Measurements from ENCODE around the gene ECT2L.

Gene ECT2L

GRCh38 chr6:138849791-138850190, 53.9 kb downstream of the ECT2L start:
- H3K9me3 ChIP-seq (ENCODE audit: severe bottlenecking): no peaks in the 10 kb centered on the region
- H3K4me3 ChIP-seq (ENCODE audit: low read depth, low read length): no peak overlapping the region
- no peaks in the 10 kb centered on the region for H3K27me3 ChIP-seq (ENCODE audit: insufficient read depth, low read depth, severe bottlenecking)
- no peak overlapping the region for H3K27ac ChIP-seq
- no peak for DNase-seq
- no peak for TF ChIP-seq CTCF (IDR thresholded peaks at IDR 0.05; ENCODE audit: low read depth, low read length)
- no peaks in the 10 kb centered on the region for H3K36me3 ChIP-seq

DNA sequence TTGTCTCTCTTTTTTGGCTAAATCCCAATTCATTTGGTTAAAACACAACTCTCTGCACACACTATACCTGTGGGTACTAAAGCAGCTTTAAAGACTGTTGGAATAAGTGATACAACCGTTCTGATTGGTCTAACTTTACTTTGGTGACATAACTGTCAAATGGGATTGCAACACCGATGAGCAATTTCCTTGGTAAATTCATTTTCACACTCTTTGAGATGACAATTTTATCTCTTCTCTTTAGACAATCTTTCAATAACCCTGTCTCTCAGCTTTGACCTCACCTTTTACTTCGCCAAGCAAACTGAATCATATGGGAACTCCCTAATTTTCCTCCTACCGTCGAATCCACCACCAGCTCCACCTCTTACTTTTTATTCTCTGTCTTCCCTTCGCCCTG, 60.8 kb downstream of the ECT2L start:
- no peaks in the 10 kb centered on the region for H3K36me3 ChIP-seq

DNA sequence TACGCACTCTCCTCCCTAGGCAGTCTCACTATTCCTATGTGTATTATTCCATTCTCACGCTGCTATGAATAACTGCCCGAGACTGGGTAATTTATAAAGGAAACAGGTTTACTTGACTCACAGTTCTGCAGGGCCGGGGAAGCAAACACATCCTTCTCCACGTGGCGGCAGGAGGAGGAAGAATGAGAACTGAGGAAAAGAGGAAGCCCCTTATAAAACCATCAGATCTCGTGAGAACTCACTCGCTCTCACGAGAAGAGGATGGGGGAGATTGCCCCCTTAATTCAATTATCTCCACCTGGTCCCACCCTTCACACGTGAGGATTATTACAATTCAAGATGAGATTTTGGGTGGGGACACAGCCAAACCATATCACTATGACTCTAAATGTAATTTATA, 61.9 kb downstream of the ECT2L start:
- no peak for DNase-seq
- no peak overlapping the region for H3K4me3 ChIP-seq (ENCODE audit: low read depth, low read length)
- TF ChIP-seq CTCF (IDR thresholded peaks at IDR 0.05; ENCODE audit: low read depth, low read length): no peak
- H3K27me3 ChIP-seq (ENCODE audit: insufficient read depth, low read depth, severe bottlenecking): no peaks in the 10 kb centered on the region
- H3K9me3 ChIP-seq (ENCODE audit: severe bottlenecking): no peaks in the 10 kb centered on the region
- no peak overlapping the region for H3K27ac ChIP-seq
- no peaks in the 10 kb centered on the region for H3K36me3 ChIP-seq

More for the DNA sequence above, 60.8 kb downstream of the ECT2L start:
- no peak for DNase-seq
- no peaks in the 10 kb centered on the region for H3K9me3 ChIP-seq (ENCODE audit: severe bottlenecking)
- H3K4me3 ChIP-seq (ENCODE audit: low read depth, low read length): no peak overlapping the region
- H3K27me3 ChIP-seq (ENCODE audit: insufficient read depth, low read depth, severe bottlenecking): no peaks in the 10 kb centered on the region
- H3K27ac ChIP-seq: no peak overlapping the region
- no peak for TF ChIP-seq CTCF (IDR thresholded peaks at IDR 0.05; ENCODE audit: low read depth, low read length)

DNA sequence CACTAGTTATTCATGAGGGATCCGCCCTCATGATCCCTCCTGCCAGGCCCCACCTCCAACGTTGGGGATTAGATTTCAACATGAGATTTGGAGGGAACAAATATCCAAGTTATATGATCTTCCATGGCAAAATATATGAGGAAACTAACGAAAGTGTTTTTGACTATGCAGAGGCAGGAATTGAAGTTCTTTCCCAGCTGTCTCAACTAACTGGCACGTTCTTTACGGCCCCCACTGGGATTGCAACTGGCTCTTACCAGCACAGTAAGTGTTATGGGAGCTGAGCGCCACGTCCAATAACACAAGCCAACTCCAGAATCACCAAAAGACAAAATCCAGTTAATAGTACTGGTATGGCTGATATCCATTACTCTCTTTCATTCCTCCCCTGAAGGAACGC, 66.6 kb downstream of the ECT2L start:
- H3K9me3 ChIP-seq (ENCODE audit: severe bottlenecking): no peaks in the 10 kb centered on the region
- no peaks in the 10 kb centered on the region for H3K36me3 ChIP-seq
- TF ChIP-seq CTCF (IDR thresholded peaks at IDR 0.05; ENCODE audit: low read depth, low read length): no peak
- no peak overlapping the region for H3K27ac ChIP-seq
- no peak overlapping the region for H3K4me3 ChIP-seq (ENCODE audit: low read depth, low read length)
- no peaks in the 10 kb centered on the region for H3K27me3 ChIP-seq (ENCODE audit: insufficient read depth, low read depth, severe bottlenecking)
- DNase-seq: no peak

GRCh38 chr6:138863321-138863720, 67.4 kb downstream of the ECT2L start:
- TF ChIP-seq CTCF (IDR thresholded peaks at IDR 0.05; ENCODE audit: low read depth, low read length): no peak
- Histone ChIP-seq H3K36me3 (no peaks in the 10 kb centered on the region), H3K9me3 (ENCODE audit: severe bottlenecking) (no peaks in the 10 kb centered on the region), H3K4me3 (ENCODE audit: low read depth, low read length) (no peak overlapping the region), H3K27me3 (ENCODE audit: insufficient read depth, low read depth, severe bottlenecking) (no peaks in the 10 kb centered on the region), H3K27ac (no peak overlapping the region)
- no peak for DNase-seq

- Histone ChIP-seq H3K9me3 (ENCODE audit: severe bottlenecking) (no peaks in the 10 kb centered on the region), H3K4me3 (ENCODE audit: low read depth, low read length) (no peak overlapping the region), H3K27ac (no peak overlapping the region), H3K27me3 (ENCODE audit: insufficient read depth, low read depth, severe bottlenecking) (no peaks in the 10 kb centered on the region), H3K36me3 (no peaks in the 10 kb centered on the region)
- no peak for DNase-seq
- TF ChIP-seq CTCF (IDR thresholded peaks at IDR 0.05; ENCODE audit: low read depth, low read length): no peak
Measured at GRCh38 chr6:138864343-138864890, 68.5 kb downstream of the ECT2L start.

All from WERI-Rb-1 (cell line).